GM12878 (cell line): ENCODE results near the gene XDH. TPM values are rescaled to one million over a fixed set of nuclear protein-coding genes. Genes with fewer than 3 reads are reported as not detected.

Experiments used
- ATAC-seq: fragments of 200-7000 bp; cut with Tn5 transposase; 3 replicates; pipeline ENCODE4 v1.9.1; 2020; ENCODE audit warnings: mild to moderate bottlenecking, moderate library complexity
- BruUV-seq: library from RNA; stranded (reverse); fragments of 400-500 nt; replicated peaks from 2 replicates; lab custom pipeline; 2021; lab: Mats Ljungman, UMichigan
- CTCF ChIA-PET: fragments of 300-600 bp; sonication (Branson Sonifier 250); formaldehyde crosslinking; extraction: SDS; loops from one replicate; lab custom pipeline; 2021; ENCODE audit warnings: inconsistent platforms; lab: Yijun Ruan, JAX
- POLR2A ChIA-PET: fragments of 350-600 bp; formaldehyde crosslinking; extraction: SDS; loops from one replicate; lab custom pipeline; 2021; ENCODE audit warnings: inconsistent platforms; lab: Charles Lee
- RAD21 ChIA-PET: fragments of 300-600 bp; sonication (Branson Sonifier 250); formaldehyde crosslinking; loops from one replicate; lab custom pipeline; 2023; ENCODE audit warnings: antibody characterized with exemption; ENCODE audit not compliant: unreplicated experiment; lab: Charles Lee
- SMC1A ChIA-PET: fragments of 300-600 bp; sonication (Branson Sonifier 250); formaldehyde crosslinking; loops from one replicate; lab custom pipeline; 2023; ENCODE audit not compliant: unreplicated experiment, uncharacterized antibody; lab: Charles Lee
- DNase-seq: peaks from one replicate; pipeline ENCODE4 v3.0.0-alpha.2; 2011; ENCODE audit warnings: low read depth, low spot score
- FAIRE-seq: peaks from 3 replicates; lab custom pipeline; 2011; peaks lifted over from hg19 to GRCh38; lab: Jason Lieb, UNC
- H2AFZ ChIP-seq: 2 replicates; pipeline ENCODE4 v1.6.0; 2011; ENCODE audit warnings: low read depth, low read length, control low read depth; ENCODE audit not compliant: control insufficient read depth
- H3K27ac ChIP-seq: 2 replicates; pipeline ENCODE4 v1.5.1; 2011; ENCODE audit warnings: control low read depth; ENCODE audit not compliant: control insufficient read depth, insufficient read depth
- H3K27me3 ChIP-seq, 2 experiments: replicated peaks in 1 of 2; 2 replicates each; pipeline versions ENCODE4 v1.6.0 to v1.6.1; 2011; ENCODE audit warnings: low read length in 1 of 2; ENCODE audit not compliant: control insufficient read depth in 2 of 2, insufficient read depth in 2 of 2
- H3K36me3 ChIP-seq, 2 experiments: 2 replicates each; pipeline ENCODE4 v1.5.1; 2011; ENCODE audit warnings: low read length in 1 of 2; ENCODE audit not compliant: control insufficient read depth in 2 of 2, insufficient read depth in 2 of 2
- H3K4me1 ChIP-seq: 2 replicates; pipeline ENCODE4 v1.6.1; 2011; ENCODE audit warnings: mild to moderate bottlenecking, low read length, moderate library complexity, mixed read lengths; ENCODE audit not compliant: control insufficient read depth, insufficient read depth
- H3K4me2 ChIP-seq: 2 replicates; pipeline ENCODE4 v1.6.0; 2011; ENCODE audit warnings: control low read depth; ENCODE audit not compliant: control insufficient read depth, insufficient read depth
- H3K4me3 ChIP-seq: fragments of 200-600 bp; sonication (generic); 2 replicates; pipeline ENCODE4 v1.5.1; 2016
- H3K79me2 ChIP-seq: 2 replicates; pipeline ENCODE4 v1.6.0; 2011; ENCODE audit warnings: low read length; ENCODE audit not compliant: control insufficient read depth, insufficient read depth
- H3K9ac ChIP-seq: 2 replicates; pipeline ENCODE4 v1.8.0; 2011; ENCODE audit warnings: low read length, control low read depth, mixed read lengths; ENCODE audit not compliant: control insufficient read depth, insufficient read depth
- H3K9me3 ChIP-seq: replicated peaks from 3 replicates; pipeline ENCODE4 v1.5.1; 2011; ENCODE audit warnings: mild to moderate bottlenecking, low read length; ENCODE audit not compliant: control insufficient read depth, insufficient read depth
- H4K20me1 ChIP-seq: 2 replicates; pipeline ENCODE4 v1.6.0; 2011; ENCODE audit not compliant: control insufficient read depth, insufficient read depth
- DPF2 ChIP-seq: fragments of 450-650 bp; IDR thresholded peaks from 2 replicates; pipeline ENCODE4 v1.6.1; 2017; ENCODE audit warnings: mild to moderate bottlenecking
- ESRRA ChIP-seq: IDR thresholded peaks from 2 replicates; pipeline ENCODE4 v1.6.1; 2012; ENCODE audit warnings: mild to moderate bottlenecking, low read length, improper control_type of control experiment
- FOS ChIP-seq: IDR thresholded peaks from 3 replicates; pipeline ENCODE4 v1.6.1; 2011; ENCODE audit warnings: borderline replicate concordance; ENCODE audit not compliant: insufficient read length; ENCODE audit errors: extremely low read depth
- HDAC2 ChIP-seq: fragments of 200-600 bp; sonication (generic); IDR thresholded peaks from 2 replicates; pipeline ENCODE4 v1.6.1; 2017
- HDGF ChIP-seq: fragments of 450-650 bp; IDR thresholded peaks from 2 replicates; pipeline ENCODE4 v1.6.1; 2016; ENCODE audit warnings: antibody characterized with exemption
- IRF4 ChIP-seq: IDR thresholded peaks from 2 replicates; pipeline ENCODE4 v1.6.1; 2011; ENCODE audit warnings: low read depth, low read length
- RB1 ChIP-seq: fragments of 450-650 bp; formaldehyde crosslinking; IDR thresholded peaks from 2 replicates; pipeline ENCODE4 v1.6.1; 2017; ENCODE audit warnings: mild to moderate bottlenecking, borderline replicate concordance
- SIN3A ChIP-seq: IDR thresholded peaks from 2 replicates; pipeline ENCODE4 v1.6.1; 2012; ENCODE audit warnings: low read depth, low read length, improper control_type of control experiment
- SMARCA5 ChIP-seq: fragments of 450-650 bp; IDR thresholded peaks from 2 replicates; pipeline ENCODE4 v1.6.1; 2017; ENCODE audit warnings: mild to moderate bottlenecking
- SUZ12 ChIP-seq: fragments of 200-600 bp; sonication (generic); IDR thresholded peaks from one replicate; pipeline ENCODE4 v1.6.1; 2018; ENCODE audit warnings: antibody characterized with exemption, mild to moderate bottlenecking; ENCODE audit not compliant: unreplicated experiment
- TCF3 ChIP-seq: IDR thresholded peaks from 2 replicates; pipeline ENCODE4 v1.6.1; 2012; ENCODE audit warnings: low read depth, mild to moderate bottlenecking, low read length, borderline replicate concordance; ENCODE audit not compliant: insufficient read depth
- ZNF622 ChIP-seq: fragments of 450-650 bp; IDR thresholded peaks from 2 replicates; pipeline ENCODE4 v1.6.1; 2017; ENCODE audit warnings: mild to moderate bottlenecking, inconsistent platforms
- ZSCAN29 ChIP-seq: fragments of 450-650 bp; IDR thresholded peaks from 2 replicates; pipeline ENCODE4 v1.6.1; 2017; ENCODE audit warnings: mild to moderate bottlenecking, moderate library complexity
- WGBS: methylation state at CpG from one replicate; pipeline ENCODE4 v1.1.6; 2016; ENCODE audit warnings: low lambda C conversion rate; ENCODE audit not compliant: insufficient replicate concordance, insufficient coverage; ENCODE audit errors: missing lambda C conversion rate; 5-methylcytosine and 5-hydroxymethylcytosine counted together
- in situ Hi-C: fragments of 300-500 bp; cut with MboI; formaldehyde crosslinking; loops from 9 replicates; pipeline ENCODE4 v1.14.3; 2018; ENCODE audit warnings: mixed read lengths
- intact Hi-C: fragments of 100-400 bp; cut with micrococcal nuclease; formaldehyde crosslinking; loops from one replicate; pipeline ENCODE4 v1.14.2; 2022; ENCODE audit not compliant: unreplicated experiment
- polyA plus RNA-seq, 11 experiments: library from polyadenylated mRNA; depleted of rRNA in 4 of 11; unstranded in 6 of 11; stranded (reverse) in 5 of 11; fragments of >200 nt; fragmentation: Nextera tagmentation in 4 of 11; fragmentation: Illumina TruSeq in 1 of 11; extraction: Ambion mirVana in 4 of 11; extraction: Trizol in 1 of 11; gene quantifications; 1 replicate in 1 of 11; 2 replicates in 10 of 11; pipeline versions ENCODE4 v1.2.1 to v1.2.3, GENCODE V29; 2011 to 2016; ENCODE audit warnings: inconsistent platforms in 2 of 11, missing spikeins in 2 of 11, low read depth in 1 of 11
- total RNA-seq, 4 experiments: library from RNA; depleted of rRNA in 3 of 4; stranded (reverse); fragments of >200 nt in 3 of 4; fragmentation: Illumina TruSeq in 1 of 4; extraction: Trizol in 1 of 4; gene quantifications; 2 replicates each; pipeline versions ENCODE4 v1.2.1 to v1.2.3, GENCODE V29; 2013 to 2021
- TF ChIP-seq, protein P1 (sequence below): fragments of 450-650 bp; formaldehyde crosslinking; IDR thresholded peaks from 2 replicates; pipeline ENCODE4 v1.4.0; 2022; ENCODE audit warnings: mild to moderate bottlenecking, moderate library complexity
- TF ChIP-seq, protein P2 (sequence below): fragments of 450-650 bp; IDR thresholded peaks from 2 replicates; pipeline ENCODE4 v1.6.1; 2016; ENCODE audit warnings: mild to moderate bottlenecking
- TF ChIP-seq, protein P3 (sequence below): fragments of 450-650 bp; conservative IDR thresholded peaks from 2 replicates; pipeline ENCODE4 v1.6.1; 2017; ENCODE audit warnings: mild to moderate bottlenecking, moderate library complexity
- TF ChIP-seq, protein P4 (sequence below): IDR thresholded peaks from 2 replicates; pipeline ENCODE4 v1.6.1; 2011; ENCODE audit warnings: low read depth, mild to moderate bottlenecking, low read length, moderate library complexity, borderline replicate concordance; ENCODE audit errors: extremely low read depth
- TF ChIP-seq, protein P5 (sequence below): IDR thresholded peaks from 2 replicates; pipeline ENCODE4 v1.6.1; 2012; ENCODE audit warnings: low read length, inconsistent platforms

The XDH gene
- total and polyA plus RNA-seq, 10 of the 15 experiments (the other 5 are each of a cell fraction or from before 2014, with no cell fraction given) = 0.01 TPM; not detected in 9

DNA sequence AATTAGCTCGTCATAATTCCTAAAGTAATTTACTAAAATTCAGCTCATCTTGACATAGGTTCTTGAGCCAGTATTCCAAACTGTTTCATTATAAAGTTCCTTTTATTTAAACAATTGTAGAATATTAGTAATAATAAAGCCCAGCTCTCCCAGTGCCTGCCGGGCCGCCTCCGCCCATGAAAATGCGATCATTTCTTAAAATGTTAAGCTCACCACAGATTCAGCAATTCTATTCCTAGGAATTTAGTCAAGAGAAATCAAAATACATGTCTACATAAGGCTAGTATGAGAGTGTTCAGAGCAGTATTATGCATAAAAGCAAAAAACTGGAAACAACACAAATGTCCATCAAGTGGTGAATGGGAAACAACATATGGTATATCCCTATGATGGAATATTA is 52.0 kb downstream of the XDH start (continued):
- TF ChIP-seq, protein P1, sequence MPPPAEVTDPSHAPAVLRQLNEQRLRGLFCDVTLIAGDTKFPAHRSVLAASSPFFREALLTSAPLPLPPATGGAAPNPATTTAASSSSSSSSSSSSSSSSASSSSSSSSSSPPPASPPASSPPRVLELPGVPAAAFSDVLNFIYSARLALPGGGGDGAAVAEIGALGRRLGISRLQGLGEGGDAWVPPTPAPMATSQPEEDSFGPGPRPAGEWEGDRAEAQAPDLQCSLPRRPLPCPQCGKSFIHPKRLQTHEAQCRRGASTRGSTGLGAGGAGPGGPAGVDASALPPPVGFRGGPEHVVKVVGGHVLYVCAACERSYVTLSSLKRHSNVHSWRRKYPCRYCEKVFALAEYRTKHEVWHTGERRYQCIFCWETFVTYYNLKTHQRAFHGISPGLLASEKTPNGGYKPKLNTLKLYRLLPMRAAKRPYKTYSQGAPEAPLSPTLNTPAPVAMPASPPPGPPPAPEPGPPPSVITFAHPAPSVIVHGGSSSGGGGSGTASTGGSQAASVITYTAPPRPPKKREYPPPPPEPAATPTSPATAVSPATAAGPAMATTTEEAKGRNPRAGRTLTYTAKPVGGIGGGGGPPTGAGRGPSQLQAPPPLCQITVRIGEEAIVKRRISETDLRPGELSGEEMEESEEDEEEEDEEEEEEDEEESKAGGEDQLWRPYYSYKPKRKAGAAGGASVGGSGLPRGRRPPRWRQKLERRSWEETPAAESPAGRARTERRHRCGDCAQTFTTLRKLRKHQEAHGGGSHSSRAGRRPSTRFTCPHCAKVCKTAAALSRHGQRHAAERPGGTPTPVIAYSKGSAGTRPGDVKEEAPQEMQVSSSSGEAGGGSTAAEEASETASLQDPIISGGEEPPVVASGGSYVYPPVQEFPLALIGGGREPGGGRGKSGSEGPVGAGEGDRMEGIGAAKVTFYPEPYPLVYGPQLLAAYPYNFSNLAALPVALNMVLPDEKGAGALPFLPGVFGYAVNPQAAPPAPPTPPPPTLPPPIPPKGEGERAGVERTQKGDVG = no peak
- TF ChIP-seq SUZ12 (no peak), IRF4 (no peak), DPF2 (no peak), ZNF622 (no peak), RB1 (no peak), SMARCA5 (no peak), HDAC2 (no peak)
- TF ChIP-seq, protein P2, sequence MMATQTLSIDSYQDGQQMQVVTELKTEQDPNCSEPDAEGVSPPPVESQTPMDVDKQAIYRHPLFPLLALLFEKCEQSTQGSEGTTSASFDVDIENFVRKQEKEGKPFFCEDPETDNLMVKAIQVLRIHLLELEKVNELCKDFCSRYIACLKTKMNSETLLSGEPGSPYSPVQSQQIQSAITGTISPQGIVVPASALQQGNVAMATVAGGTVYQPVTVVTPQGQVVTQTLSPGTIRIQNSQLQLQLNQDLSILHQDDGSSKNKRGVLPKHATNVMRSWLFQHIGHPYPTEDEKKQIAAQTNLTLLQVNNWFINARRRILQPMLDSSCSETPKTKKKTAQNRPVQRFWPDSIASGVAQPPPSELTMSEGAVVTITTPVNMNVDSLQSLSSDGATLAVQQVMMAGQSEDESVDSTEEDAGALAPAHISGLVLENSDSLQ = no peak

DNA sequence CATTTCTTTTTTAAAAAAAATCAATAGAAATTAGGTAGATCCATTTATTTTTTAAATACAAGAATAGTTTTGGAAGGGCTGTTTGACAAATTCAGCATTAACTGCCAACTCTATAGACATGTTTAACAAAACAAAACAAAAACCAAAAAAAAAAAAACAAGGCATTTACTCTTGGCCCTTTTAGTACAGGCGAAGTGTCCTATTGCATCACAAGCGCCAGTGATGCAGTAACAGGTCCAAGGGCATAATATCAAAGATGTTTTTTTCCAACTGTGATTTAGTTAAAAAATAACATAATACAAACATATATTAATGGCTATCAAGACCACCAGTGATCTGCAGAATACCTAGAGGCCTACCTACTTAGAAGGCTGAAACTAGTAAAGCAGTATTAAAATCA is 55.3 kb downstream of the XDH start:
- no peak for DNase-seq
- ChIA-PET RAD21 (no interaction called here), SMC1A (no interaction called here), CTCF (no interaction called here), POLR2A (no interaction called here)
- Histone ChIP-seq H3K4me2 (no peak overlapping the region), H3K79me2 (no peaks in the 10 kb centered on the region), H3K27ac (no peak overlapping the region), H4K20me1 (no peaks in the 10 kb centered on the region), H3K4me1 (no peaks in the 10 kb centered on the region), H3K27me3 (no peaks in the 10 kb centered on the region), H2AFZ (no peak overlapping the region), H3K9me3 (no peaks in the 10 kb centered on the region), H3K4me3 (no peak overlapping the region), H3K36me3 (no peaks in the 10 kb centered on the region), H3K9ac (no peak overlapping the region)
- in situ Hi-C loops = no loop called here
- intact Hi-C loops = no loop called here
- whole genome bisulfite sequencing = 32% methylated on average over 2 of the region's 2 CpGs
- no peak for FAIRE-seq
- BruUV-seq = no TSS peak
- no peak for ATAC-seq
- no peak for TF ChIP-seq SIN3A
- TF ChIP-seq, protein P3, sequence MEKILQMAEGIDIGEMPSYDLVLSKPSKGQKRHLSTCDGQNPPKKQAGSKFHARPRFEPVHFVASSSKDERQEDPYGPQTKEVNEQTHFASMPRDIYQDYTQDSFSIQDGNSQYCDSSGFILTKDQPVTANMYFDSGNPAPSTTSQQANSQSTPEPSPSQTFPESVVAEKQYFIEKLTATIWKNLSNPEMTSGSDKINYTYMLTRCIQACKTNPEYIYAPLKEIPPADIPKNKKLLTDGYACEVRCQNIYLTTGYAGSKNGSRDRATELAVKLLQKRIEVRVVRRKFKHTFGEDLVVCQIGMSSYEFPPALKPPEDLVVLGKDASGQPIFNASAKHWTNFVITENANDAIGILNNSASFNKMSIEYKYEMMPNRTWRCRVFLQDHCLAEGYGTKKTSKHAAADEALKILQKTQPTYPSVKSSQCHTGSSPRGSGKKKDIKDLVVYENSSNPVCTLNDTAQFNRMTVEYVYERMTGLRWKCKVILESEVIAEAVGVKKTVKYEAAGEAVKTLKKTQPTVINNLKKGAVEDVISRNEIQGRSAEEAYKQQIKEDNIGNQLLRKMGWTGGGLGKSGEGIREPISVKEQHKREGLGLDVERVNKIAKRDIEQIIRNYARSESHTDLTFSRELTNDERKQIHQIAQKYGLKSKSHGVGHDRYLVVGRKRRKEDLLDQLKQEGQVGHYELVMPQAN = no peak
- no peak for TF ChIP-seq FOS
- TF ChIP-seq, protein P4, sequence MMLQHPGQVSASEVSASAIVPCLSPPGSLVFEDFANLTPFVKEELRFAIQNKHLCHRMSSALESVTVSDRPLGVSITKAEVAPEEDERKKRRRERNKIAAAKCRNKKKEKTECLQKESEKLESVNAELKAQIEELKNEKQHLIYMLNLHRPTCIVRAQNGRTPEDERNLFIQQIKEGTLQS = no peak
- no peak for TF ChIP-seq ZSCAN29
- no peak for TF ChIP-seq TCF3
- TF ChIP-seq HDGF = no peak
- TF ChIP-seq ESRRA = no peak
- TF ChIP-seq, protein P5, sequence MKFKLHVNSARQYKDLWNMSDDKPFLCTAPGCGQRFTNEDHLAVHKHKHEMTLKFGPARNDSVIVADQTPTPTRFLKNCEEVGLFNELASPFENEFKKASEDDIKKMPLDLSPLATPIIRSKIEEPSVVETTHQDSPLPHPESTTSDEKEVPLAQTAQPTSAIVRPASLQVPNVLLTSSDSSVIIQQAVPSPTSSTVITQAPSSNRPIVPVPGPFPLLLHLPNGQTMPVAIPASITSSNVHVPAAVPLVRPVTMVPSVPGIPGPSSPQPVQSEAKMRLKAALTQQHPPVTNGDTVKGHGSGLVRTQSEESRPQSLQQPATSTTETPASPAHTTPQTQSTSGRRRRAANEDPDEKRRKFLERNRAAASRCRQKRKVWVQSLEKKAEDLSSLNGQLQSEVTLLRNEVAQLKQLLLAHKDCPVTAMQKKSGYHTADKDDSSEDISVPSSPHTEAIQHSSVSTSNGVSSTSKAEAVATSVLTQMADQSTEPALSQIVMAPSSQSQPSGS = no peak
